ENCODE data around the gene KRT74. TPM values are rescaled to one million over a fixed set of nuclear protein-coding genes. Genes with fewer than 3 reads are reported as not detected.
A peak's percentile ranks its signal among the peaks of the same experiment; 100 is the strongest.

Gene KRT74
- not detected for total RNA-seq
- polyA plus RNA-seq (ENCODE audit: insufficient read depth, low read depth, low replicate concordance), result not detected
- long read RNA-seq, donor 1, result 0 reads
- long read RNA-seq, donor 2, result 0 reads
- long read RNA-seq, donor 3, result 0 reads
- long read RNA-seq, donor 4, result 0 reads
- long read RNA-seq, donor 5, result 0 reads
- long read RNA-seq, donor 6, result 0 reads
- long read RNA-seq, donor 7, result 0 reads
- long read RNA-seq, donor 8, result 0 reads
- long read RNA-seq, donor 9, result 0 reads
- long read RNA-seq, donor 10, result 0 reads

GRCh38 chr12:52573743-52574142, at the start of gene KRT74:
TSS of gene KRT74 (minus strand) at chr12:52573843. CDS start at chr12:52573777, 66 bp downstream.
- Histone ChIP-seq H3K4me1 (ENCODE audit: control insufficient read depth in 2 of 3, insufficient read depth in 2 of 3, low read depth in 1 of 3, low read length in 3 of 3) (no peaks in the 10 kb centered on the region), H3K4me3 (ENCODE audit: low read length in 3 of 3) (no peak within 1 kb of the TSS), H3K36me3 (ENCODE audit: control insufficient read depth in 2 of 3, insufficient read depth in 3 of 3, low read length in 3 of 3) (no peaks in the 10 kb centered on the region), H3K27ac (ENCODE audit: low read depth in 2 of 2, low read length in 2 of 2) (no peak within 1 kb of the TSS), H3K27me3 (ENCODE audit: control insufficient read depth, insufficient read depth, low read length) (no peaks in the 10 kb centered on the region), H3K9me3 (ENCODE audit: control insufficient read depth in 2 of 3, insufficient read depth in 1 of 3, low read length in 3 of 3) (no peaks in the 10 kb centered on the region), H3K9ac (ENCODE audit: low read length in 3 of 3) (no peak within 1 kb of the TSS)
- intact Hi-C loops (cut with DNase I), result no loop called here
- DNase-seq, result no peak
- no peak for TF ChIP-seq CTCF (IDR thresholded peaks at IDR 0.05; ENCODE audit: borderline replicate concordance, extremely low read depth, insufficient read depth)
- FAIRE-seq, result no peak

- FAIRE-seq, result no peak
- no peak for DNase-seq
- no peak overlapping the region for H3K4me3 ChIP-seq (ENCODE audit: low read length in 3 of 3)
- H3K27me3 ChIP-seq (ENCODE audit: control insufficient read depth, insufficient read depth, low read length), result no peaks in the 10 kb centered on the region
- H3K9ac ChIP-seq (ENCODE audit: low read length in 3 of 3), result no peak overlapping the region
- no peaks in the 10 kb centered on the region for H3K9me3 ChIP-seq (ENCODE audit: control insufficient read depth in 2 of 3, insufficient read depth in 1 of 3, low read length in 3 of 3)
- H3K27ac ChIP-seq (ENCODE audit: low read depth in 2 of 2, low read length in 2 of 2), result no peak overlapping the region
- H3K4me1 ChIP-seq (ENCODE audit: control insufficient read depth in 2 of 3, insufficient read depth in 2 of 3, low read depth in 1 of 3, low read length in 3 of 3), result no peaks in the 10 kb centered on the region
- intact Hi-C loops (cut with DNase I), result no loop called here
- TF ChIP-seq CTCF (IDR thresholded peaks at IDR 0.05; ENCODE audit: borderline replicate concordance, extremely low read depth, insufficient read depth), result no peak
- no peaks in the 10 kb centered on the region for H3K36me3 ChIP-seq (ENCODE audit: control insufficient read depth in 2 of 3, insufficient read depth in 3 of 3, low read length in 3 of 3)
These were observed 48.7 kb upstream of the KRT74 start for GRCh38 chr12:52622349-52622748.

GRCh38 chr12:52618866-52619265, 45.2 kb upstream of the KRT74 start:
- DNase-seq (peak in 1 of 5 donors; percentile 0), FAIRE-seq (no peak)
- intact Hi-C loops (cut with DNase I), result no loop called here

More at GRCh38 chr12:52618866-52619265, 45.2 kb upstream of the KRT74 start:
- H3K27me3 ChIP-seq (ENCODE audit: control insufficient read depth, insufficient read depth, low read length), result no peaks in the 10 kb centered on the region
- H3K36me3 ChIP-seq (ENCODE audit: control insufficient read depth in 2 of 3, insufficient read depth in 3 of 3, low read length in 3 of 3), result no peaks in the 10 kb centered on the region
- H3K9ac ChIP-seq (ENCODE audit: low read length in 3 of 3), result no peak overlapping the region
- H3K4me1 ChIP-seq (ENCODE audit: control insufficient read depth in 2 of 3, insufficient read depth in 2 of 3, low read depth in 1 of 3, low read length in 3 of 3), result no peaks in the 10 kb centered on the region
- TF ChIP-seq CTCF (IDR thresholded peaks at IDR 0.05; ENCODE audit: borderline replicate concordance, extremely low read depth, insufficient read depth), result no peak
- no peak overlapping the region for H3K4me3 ChIP-seq (ENCODE audit: low read length in 3 of 3)
- no peaks in the 10 kb centered on the region for H3K9me3 ChIP-seq (ENCODE audit: control insufficient read depth in 2 of 3, insufficient read depth in 1 of 3, low read length in 3 of 3)
- no peak overlapping the region for H3K27ac ChIP-seq (ENCODE audit: low read depth in 2 of 2, low read length in 2 of 2)
